Measurements from ENCODE around the gene NAT8. TPM values are rescaled to one million over a fixed set of nuclear protein-coding genes. Genes with fewer than 3 reads are reported as not detected.
A peak's percentile ranks its signal among the peaks of the same experiment; 100 is the strongest.

Gene NAT8
- total and polyA plus RNA-seq, 2 of the 13 experiments (the other 11 are each of a cell fraction or from before 2014, with no cell fraction given) = 1.9 to 12.9 TPM

GRCh38 chr2:73641767-73642062 lies 507 bp downstream of the NAT8 start (continued):
- TF ChIP-seq MTERF4 (CRISPR knock-in tag; IDR thresholded peaks at IDR 0.05) (0 out of 2 replicates have a peak, but pooled peaks have one; percentile 57), ZNF256 (CRISPR knock-in tag; conservative IDR thresholded peaks at IDR 0.05) (no peak), KLF9 (CRISPR knock-in tag; IDR thresholded peaks at IDR 0.05; ENCODE audit: low read depth) (no peak), ZHX1 (CRISPR knock-in tag; IDR thresholded peaks at IDR 0.05; ENCODE audit: low read depth) (no peak), SMARCE1 (IDR thresholded peaks at IDR 0.05; ENCODE audit: borderline replicate concordance) (no peak), MEIS2 (CRISPR knock-in tag; IDR thresholded peaks at IDR 0.05) (0 out of 2 replicates have a peak, but pooled peaks have one; percentile 18), ZNF260 (CRISPR knock-in tag; IDR thresholded peaks at IDR 0.05; ENCODE audit: borderline replicate concordance, low read depth) (no peak), POLR2AphosphoS5 (IDR thresholded peaks at IDR 0.05; ENCODE audit: low read depth, low read length) (0 out of 2 replicates have a peak, but pooled peaks have one; percentile 10), ZNF775 (CRISPR knock-in tag; IDR thresholded peaks at IDR 0.05; ENCODE audit: borderline replicate concordance) (no peak), ZNF768 (CRISPR knock-in tag; IDR thresholded peaks at IDR 0.05) (peak; percentile 97), MAX (IDR thresholded peaks at IDR 0.05) (0 out of 2 replicates have a peak, but pooled peaks have one; percentile 21), PBX2 (CRISPR knock-in tag; IDR thresholded peaks at IDR 0.05) (no peak), KDM5A (IDR thresholded peaks at IDR 0.05; ENCODE audit: borderline replicate concordance, low read length) (no peak), GATAD1 (CRISPR knock-in tag; IDR thresholded peaks at IDR 0.05) (no peak), ZNF790 (CRISPR knock-in tag; IDR thresholded peaks at IDR 0.05; ENCODE audit: borderline replicate concordance) (0 out of 2 replicates have a peak, but pooled peaks have one; percentile 29), SIX4 (CRISPR knock-in tag; IDR thresholded peaks at IDR 0.05) (no peak), PHB2 (IDR thresholded peaks at IDR 0.05; ENCODE audit: partially characterized antibody) (no peak), ZBTB46 (CRISPR knock-in tag; IDR thresholded peaks at IDR 0.05; ENCODE audit: borderline replicate concordance) (no peak), ZMYM3 (CRISPR knock-in tag; IDR thresholded peaks at IDR 0.05) (peak; percentile 94), PATZ1 (CRISPR knock-in tag; IDR thresholded peaks at IDR 0.05) (no peak), HNRNPLL (IDR thresholded peaks at IDR 0.05; ENCODE audit: low read depth, low read length, poor library complexity, severe bottlenecking) (no peak), KDM1A (CRISPR knock-in tag; IDR thresholded peaks at IDR 0.05) (peak; percentile 54; the same call in 1 of the 2 replicates)
